ENCODE data around the gene DNAJC5G.

DNA sequence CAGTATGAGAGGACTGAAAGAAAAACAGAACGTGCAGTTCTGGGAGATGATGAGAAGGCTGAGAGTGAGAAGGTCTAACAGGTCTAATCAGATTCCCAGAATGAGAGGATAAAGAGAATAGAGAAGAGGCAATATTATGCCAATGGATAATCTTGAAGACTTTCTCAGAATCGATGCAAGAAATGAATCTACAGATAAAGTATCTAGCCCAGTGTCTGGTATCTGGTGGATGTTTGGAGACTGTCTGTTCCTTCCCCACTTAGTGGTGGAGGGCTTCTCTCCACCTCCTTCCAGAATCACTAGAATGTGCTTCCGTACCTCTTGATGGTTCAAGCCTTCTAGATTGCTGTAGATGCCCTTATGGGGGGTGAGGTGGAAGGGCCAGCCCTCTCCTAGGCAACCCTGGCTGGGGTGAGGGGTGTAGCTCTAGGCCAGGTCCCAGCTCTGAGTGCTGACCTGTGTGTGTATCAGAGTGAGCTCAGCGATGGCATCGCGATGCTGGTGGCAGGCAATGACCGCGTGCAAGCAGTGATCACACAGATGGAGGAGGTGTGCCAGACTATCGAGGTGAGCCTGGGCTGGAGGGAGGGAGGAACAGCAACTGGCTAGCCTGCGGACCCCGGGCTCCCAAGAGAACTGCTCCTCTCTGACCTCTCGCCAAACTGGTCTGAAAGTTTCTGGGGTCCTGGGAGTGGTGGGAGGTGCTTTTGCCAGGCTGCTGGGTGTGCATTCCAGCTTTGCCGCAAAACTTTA lies 29.4 kb downstream of the DNAJC5G start:
- TF ChIP-seq, protein P1, sequence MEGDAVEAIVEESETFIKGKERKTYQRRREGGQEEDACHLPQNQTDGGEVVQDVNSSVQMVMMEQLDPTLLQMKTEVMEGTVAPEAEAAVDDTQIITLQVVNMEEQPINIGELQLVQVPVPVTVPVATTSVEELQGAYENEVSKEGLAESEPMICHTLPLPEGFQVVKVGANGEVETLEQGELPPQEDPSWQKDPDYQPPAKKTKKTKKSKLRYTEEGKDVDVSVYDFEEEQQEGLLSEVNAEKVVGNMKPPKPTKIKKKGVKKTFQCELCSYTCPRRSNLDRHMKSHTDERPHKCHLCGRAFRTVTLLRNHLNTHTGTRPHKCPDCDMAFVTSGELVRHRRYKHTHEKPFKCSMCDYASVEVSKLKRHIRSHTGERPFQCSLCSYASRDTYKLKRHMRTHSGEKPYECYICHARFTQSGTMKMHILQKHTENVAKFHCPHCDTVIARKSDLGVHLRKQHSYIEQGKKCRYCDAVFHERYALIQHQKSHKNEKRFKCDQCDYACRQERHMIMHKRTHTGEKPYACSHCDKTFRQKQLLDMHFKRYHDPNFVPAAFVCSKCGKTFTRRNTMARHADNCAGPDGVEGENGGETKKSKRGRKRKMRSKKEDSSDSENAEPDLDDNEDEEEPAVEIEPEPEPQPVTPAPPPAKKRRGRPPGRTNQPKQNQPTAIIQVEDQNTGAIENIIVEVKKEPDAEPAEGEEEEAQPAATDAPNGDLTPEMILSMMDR (IDR thresholded peaks at IDR 0.05; ENCODE audit: borderline replicate concordance, extremely low read depth, low read length, poor library complexity, severe bottlenecking), result no peak
- no peak for TF ChIP-seq EZH2 (IDR thresholded peaks at IDR 0.05; ENCODE audit: borderline replicate concordance, low read depth, low read length, severe bottlenecking)
